Uterus (tissue), 2 donors: ENCODE results near the gene ARHGAP8.

ENCODE experiments used
- CTCF ChIP-seq, 4 experiments: fragments of 200-600 bp in 2 of 4; fragments of 450-650 bp in 2 of 4; sonication (generic) in 2 of 4; IDR thresholded peaks; one replicate each; pipeline ENCODE4 v1.5.1; 2016 to 2019; ENCODE audit warnings: antibody characterized with exemption in 4 of 4, mild to moderate bottlenecking in 2 of 4, moderate library complexity in 1 of 4
- POLR2A ChIP-seq, 2 donors: fragments of 450-650 bp; IDR thresholded peaks; one replicate each; pipeline ENCODE4 v1.6.1; 2016; ENCODE audit warnings: antibody characterized with exemption in 2 of 2, mild to moderate bottlenecking in 1 of 2, moderate library complexity in 1 of 2

GRCh38 chr22:44732661-44733060 lies 19.7 kb upstream of the ARHGAP8 start:
- TF ChIP-seq CTCF (IDR thresholded peaks at IDR 0.05) (no peak), POLR2A (IDR thresholded peaks at IDR 0.05) (no peak)
